Measurements from ENCODE around the gene ZNF808. TPM values are rescaled to one million over a fixed set of nuclear protein-coding genes. Genes with fewer than 3 reads are reported as not detected.
A peak's percentile ranks its signal among the peaks of the same experiment; 100 is the strongest.

Gene ZNF808
- total and polyA plus RNA-seq, 9 of the 15 experiments (the other 6 are each of a cell fraction or from before 2014, with no cell fraction given): 3.1 to 20.1 (median 10.9) TPM

DNA sequence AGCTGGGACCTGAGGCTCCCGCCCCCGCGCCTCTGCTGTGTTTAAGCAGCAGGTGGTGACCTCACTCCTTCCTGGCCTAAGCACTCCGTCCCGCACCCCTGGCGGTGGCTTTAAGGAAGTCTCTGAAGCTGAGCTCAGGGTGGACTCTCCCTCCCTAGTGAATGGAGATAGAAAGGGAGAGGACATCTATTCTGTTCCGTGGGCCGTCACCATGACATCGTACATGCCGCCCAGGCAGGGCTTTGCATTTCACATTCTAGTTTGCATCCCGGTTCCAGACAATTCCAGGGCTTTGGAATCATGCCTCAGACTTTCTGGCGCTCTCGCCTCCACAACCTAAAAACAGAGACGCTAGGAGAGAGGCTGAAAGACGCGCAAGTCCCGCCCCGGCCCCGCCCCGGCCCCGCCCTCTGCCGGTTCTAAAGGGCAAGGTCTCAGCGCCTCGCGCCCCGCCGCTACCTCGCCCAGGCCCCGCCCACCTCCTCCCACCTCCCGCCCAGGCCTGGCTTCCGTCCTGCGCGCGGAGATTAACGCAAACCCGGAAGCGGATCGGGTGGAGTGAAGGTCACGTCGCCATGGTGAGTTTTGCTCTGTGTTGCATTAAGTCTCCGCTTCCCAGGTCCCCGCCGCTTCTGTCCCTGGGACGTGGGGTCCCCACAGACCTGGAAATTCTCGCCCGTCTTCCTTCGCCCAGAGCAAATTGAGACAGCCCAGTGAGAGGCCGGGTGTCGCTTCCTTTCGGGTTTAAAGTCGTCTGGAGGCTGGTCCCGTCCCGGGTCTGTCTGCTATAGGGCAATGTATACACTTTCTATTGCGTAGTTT, at the start of gene ZNF808 (continued):
- TF ChIP-seq RHOXF2B (CRISPR knock-in tag; conservative IDR thresholded peaks at IDR 0.05) (no peak), MAFK (IDR thresholded peaks at IDR 0.05; ENCODE audit: low read length) (no peak), MTA1 (IDR thresholded peaks at IDR 0.05; ENCODE audit: borderline replicate concordance) (no peak), BRCA1 (IDR thresholded peaks at IDR 0.05) (no peak), BRCA1 (CRISPR knock-in tag; IDR thresholded peaks at IDR 0.05) (no peak), GABPB1 (CRISPR knock-in tag; IDR thresholded peaks at IDR 0.05) (peak; percentile 42; the same call in 1 of the 2 replicates), ASH1L (IDR thresholded peaks at IDR 0.05; ENCODE audit: borderline replicate concordance, low read depth, partially characterized antibody) (no peak), CXXC5 (CRISPR knock-in tag; IDR thresholded peaks at IDR 0.05) (peak; percentile 61), ZBTB17 (CRISPR knock-in tag; IDR thresholded peaks at IDR 0.05) (no peak), IFI16 (CRISPR knock-in tag; IDR thresholded peaks at IDR 0.05) (no peak), CEBPG (CRISPR knock-in tag; IDR thresholded peaks at IDR 0.05) (no peak), CEBPG (tag; conservative IDR thresholded peaks at IDR 0.05 in 1 of 2, IDR thresholded peaks at IDR 0.05 in 1 of 2) (no peak), STAG1 (CRISPR knock-in tag; IDR thresholded peaks at IDR 0.05; ENCODE audit: borderline replicate concordance) (no peak; the same call in 1 of the 2 replicates), ILK (tag; IDR thresholded peaks at IDR 0.05; ENCODE audit: borderline replicate concordance, low read depth) (no peak), KDM1A (IDR thresholded peaks at IDR 0.05) (no peak), SMAD4 (CRISPR knock-in tag; conservative IDR thresholded peaks at IDR 0.05) (peak; percentile 48), ZKSCAN1 (IDR thresholded peaks at IDR 0.05; ENCODE audit: low read depth, low read length) (no peak), FOXK1 (CRISPR knock-in tag; IDR thresholded peaks at IDR 0.05; ENCODE audit: borderline replicate concordance) (no peak), NRF1 (conservative IDR thresholded peaks at IDR 0.05 in 1 of 2, IDR thresholded peaks at IDR 0.05 in 1 of 2) (peak; percentile 60 to 67), FOXM1 (IDR thresholded peaks at IDR 0.05; ENCODE audit: low read depth) (no peak), FOXM1 (CRISPR knock-in tag; IDR thresholded peaks at IDR 0.05; ENCODE audit: low read depth) (no peak)
- TF ChIP-seq, protein P1, sequence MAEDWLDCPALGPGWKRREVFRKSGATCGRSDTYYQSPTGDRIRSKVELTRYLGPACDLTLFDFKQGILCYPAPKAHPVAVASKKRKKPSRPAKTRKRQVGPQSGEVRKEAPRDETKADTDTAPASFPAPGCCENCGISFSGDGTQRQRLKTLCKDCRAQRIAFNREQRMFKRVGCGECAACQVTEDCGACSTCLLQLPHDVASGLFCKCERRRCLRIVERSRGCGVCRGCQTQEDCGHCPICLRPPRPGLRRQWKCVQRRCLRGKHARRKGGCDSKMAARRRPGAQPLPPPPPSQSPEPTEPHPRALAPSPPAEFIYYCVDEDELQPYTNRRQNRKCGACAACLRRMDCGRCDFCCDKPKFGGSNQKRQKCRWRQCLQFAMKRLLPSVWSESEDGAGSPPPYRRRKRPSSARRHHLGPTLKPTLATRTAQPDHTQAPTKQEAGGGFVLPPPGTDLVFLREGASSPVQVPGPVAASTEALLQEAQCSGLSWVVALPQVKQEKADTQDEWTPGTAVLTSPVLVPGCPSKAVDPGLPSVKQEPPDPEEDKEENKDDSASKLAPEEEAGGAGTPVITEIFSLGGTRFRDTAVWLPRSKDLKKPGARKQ (CRISPR knock-in tag; IDR thresholded peaks at IDR 0.05): no peak
- TF ChIP-seq, protein P2, sequence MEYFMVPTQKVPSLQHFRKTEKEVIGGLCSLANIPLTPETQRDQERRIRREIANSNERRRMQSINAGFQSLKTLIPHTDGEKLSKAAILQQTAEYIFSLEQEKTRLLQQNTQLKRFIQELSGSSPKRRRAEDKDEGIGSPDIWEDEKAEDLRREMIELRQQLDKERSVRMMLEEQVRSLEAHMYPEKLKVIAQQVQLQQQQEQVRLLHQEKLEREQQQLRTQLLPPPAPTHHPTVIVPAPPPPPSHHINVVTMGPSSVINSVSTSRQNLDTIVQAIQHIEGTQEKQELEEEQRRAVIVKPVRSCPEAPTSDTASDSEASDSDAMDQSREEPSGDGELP (CRISPR knock-in tag; IDR thresholded peaks at IDR 0.05; ENCODE audit: borderline replicate concordance): peak; percentile 67; the same call in 1 of the 2 replicates
- TF ChIP-seq, protein P3, sequence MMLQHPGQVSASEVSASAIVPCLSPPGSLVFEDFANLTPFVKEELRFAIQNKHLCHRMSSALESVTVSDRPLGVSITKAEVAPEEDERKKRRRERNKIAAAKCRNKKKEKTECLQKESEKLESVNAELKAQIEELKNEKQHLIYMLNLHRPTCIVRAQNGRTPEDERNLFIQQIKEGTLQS (IDR thresholded peaks at IDR 0.05): peak; percentile 91
- TF ChIP-seq, protein P3 (CRISPR knock-in tag; conservative IDR thresholded peaks at IDR 0.05): peak; percentile 92
- TF ChIP-seq, protein P4, sequence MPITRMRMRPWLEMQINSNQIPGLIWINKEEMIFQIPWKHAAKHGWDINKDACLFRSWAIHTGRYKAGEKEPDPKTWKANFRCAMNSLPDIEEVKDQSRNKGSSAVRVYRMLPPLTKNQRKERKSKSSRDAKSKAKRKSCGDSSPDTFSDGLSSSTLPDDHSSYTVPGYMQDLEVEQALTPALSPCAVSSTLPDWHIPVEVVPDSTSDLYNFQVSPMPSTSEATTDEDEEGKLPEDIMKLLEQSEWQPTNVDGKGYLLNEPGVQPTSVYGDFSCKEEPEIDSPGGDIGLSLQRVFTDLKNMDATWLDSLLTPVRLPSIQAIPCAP (CRISPR knock-in tag; IDR thresholded peaks at IDR 0.05; ENCODE audit: borderline replicate concordance): no peak
